ENCODE results near the gene UBE2E2. TPM values are rescaled to one million over a fixed set of nuclear protein-coding genes. Genes with fewer than 3 reads are reported as not detected.

UBE2E2 gene
- total RNA-seq, 2 experiments from 2014 or later: 16.5 to 23.2 TPM

DNA sequence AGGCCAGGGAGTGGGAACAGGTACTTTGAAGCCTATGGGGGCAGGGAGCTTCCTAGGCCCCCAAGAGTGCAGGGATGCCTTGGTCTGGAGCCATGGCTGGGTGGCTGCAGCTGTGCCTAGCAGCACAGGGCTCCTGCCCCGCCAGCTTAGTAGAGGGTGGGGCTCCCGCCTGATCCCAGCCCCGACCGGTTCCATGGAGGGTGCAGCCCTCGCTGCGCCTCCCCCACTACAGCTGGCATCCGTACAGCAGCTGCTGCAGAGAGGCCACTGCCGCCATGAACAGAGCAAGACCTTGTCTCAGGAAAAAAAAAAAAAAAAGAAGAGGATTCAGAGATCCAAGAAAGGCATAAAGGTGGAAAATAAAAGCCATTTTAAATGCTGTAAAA, 277.2 kb downstream of the UBE2E2 start:
- ChIA-PET POLR2A (no interaction called here), CTCF (no interaction called here)
- no peak for TF ChIP-seq CTCF (IDR thresholded peaks at IDR 0.05)
- peaks cover 17% of the 10 kb centered on the region for H3K9me3 Mint-ChIP-seq
- intact Hi-C loops (cut with micrococcal nuclease): no loop called here
- H3K36me3 Mint-ChIP-seq (ENCODE audit: low read depth): peaks cover 9% of the 10 kb centered on the region
- ATAC-seq (no peak), DNase-seq (no peak)
- H3K4me1 Mint-ChIP-seq (ENCODE audit: low read depth): peaks cover 1% of the 10 kb centered on the region
- no peaks in the 10 kb centered on the region for H3K27me3 Mint-ChIP-seq
- no peak overlapping the region for H3K4me3 Mint-ChIP-seq
- no peak overlapping the region for H3K27ac Mint-ChIP-seq

- POLR2A ChIA-PET: no interaction called here
- intact Hi-C loops (cut with micrococcal nuclease): no loop called here
- H3K4me3 Mint-ChIP-seq: no peak overlapping the region
- H3K9me3 Mint-ChIP-seq: peaks cover 21% of the 10 kb centered on the region
- DNase-seq (no peak), ATAC-seq (no peak)
- H3K4me1 Mint-ChIP-seq (ENCODE audit: low read depth): no peaks in the 10 kb centered on the region
- H3K27me3 Mint-ChIP-seq: no peaks in the 10 kb centered on the region
- peaks cover 9% of the 10 kb centered on the region for H3K36me3 Mint-ChIP-seq (ENCODE audit: low read depth)
- TF ChIP-seq CTCF (IDR thresholded peaks at IDR 0.05): no peak
- no peak overlapping the region for H3K27ac Mint-ChIP-seq
- CTCF ChIA-PET: no interaction called here
Measured at GRCh38 chr3:23481011-23481615, 278.0 kb downstream of the UBE2E2 start.

- H3K4me1 Mint-ChIP-seq (ENCODE audit: low read depth): no peaks in the 10 kb centered on the region
- no peak for TF ChIP-seq CTCF (IDR thresholded peaks at IDR 0.05)
- intact Hi-C loops (cut with micrococcal nuclease): no loop called here
- peaks cover 9% of the 10 kb centered on the region for H3K36me3 Mint-ChIP-seq (ENCODE audit: low read depth)
- CTCF ChIA-PET: no interaction called here
- H3K27ac Mint-ChIP-seq: no peak overlapping the region
- no peak overlapping the region for H3K4me3 Mint-ChIP-seq
- peaks cover 24% of the 10 kb centered on the region for H3K9me3 Mint-ChIP-seq
- POLR2A ChIA-PET: no interaction called here
- ATAC-seq: no peak
- H3K27me3 Mint-ChIP-seq: no peaks in the 10 kb centered on the region
- DNase-seq: no peak
Measured at GRCh38 chr3:23481616-23482278, 278.6 kb downstream of the UBE2E2 start.

DNA sequence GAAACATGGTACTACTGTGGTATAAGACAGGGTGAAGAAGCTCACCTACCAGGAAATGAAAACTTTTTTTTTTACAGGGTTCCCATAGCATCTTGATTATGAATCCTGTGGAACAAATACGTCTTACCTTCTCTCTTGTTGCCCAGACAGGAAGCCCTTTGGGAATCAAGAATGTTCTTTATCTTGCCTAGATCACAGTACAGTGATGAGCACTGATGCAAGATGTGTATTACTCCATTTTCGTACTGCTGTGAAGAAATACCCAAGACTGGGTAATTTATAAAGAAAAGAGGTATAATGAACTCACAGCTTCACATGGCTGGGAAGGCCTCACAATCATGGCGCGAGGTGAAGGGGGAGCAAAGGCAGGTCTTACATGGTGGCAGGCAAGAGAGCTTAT, 281.3 kb downstream of the UBE2E2 start:
- CTCF ChIA-PET: no interaction called here
- H3K36me3 Mint-ChIP-seq (ENCODE audit: low read depth): peaks cover 5% of the 10 kb centered on the region
- no peak overlapping the region for H3K27ac Mint-ChIP-seq
- H3K9me3 Mint-ChIP-seq: peaks cover 18% of the 10 kb centered on the region
- DNase-seq (no peak), ATAC-seq (no peak)
- intact Hi-C loops (cut with micrococcal nuclease): no loop called here
- POLR2A ChIA-PET: no interaction called here
- no peak for TF ChIP-seq CTCF (IDR thresholded peaks at IDR 0.05)
- H3K4me1 Mint-ChIP-seq (ENCODE audit: low read depth): no peaks in the 10 kb centered on the region
- H3K4me3 Mint-ChIP-seq: no peak overlapping the region
- H3K27me3 Mint-ChIP-seq: no peaks in the 10 kb centered on the region

DNA sequence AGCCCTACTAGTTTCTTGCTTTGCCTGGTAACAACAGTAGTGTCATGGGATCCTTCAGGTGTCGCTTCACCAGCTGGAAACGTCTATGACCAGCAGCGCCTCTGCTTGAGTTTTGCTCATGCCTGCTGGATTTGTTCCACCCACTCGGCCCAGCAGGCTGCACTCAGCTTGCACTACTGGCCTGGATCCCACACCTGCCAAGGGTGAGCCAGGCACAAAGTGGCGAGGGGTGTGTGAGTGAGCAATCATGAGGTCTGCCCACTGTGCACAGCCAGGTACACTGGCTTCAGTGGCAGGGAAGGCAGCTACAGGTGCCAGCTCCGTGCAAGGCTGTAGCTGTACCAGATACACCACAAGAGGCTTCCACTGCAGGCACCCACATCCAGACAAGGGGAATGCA, 282.8 kb downstream of the UBE2E2 start:
- Mint-ChIP-seq H3K36me3 (ENCODE audit: low read depth) (peaks cover 3% of the 10 kb centered on the region), H3K27ac (no peak overlapping the region), H3K9me3 (peaks cover 16% of the 10 kb centered on the region), H3K4me1 (ENCODE audit: low read depth) (no peaks in the 10 kb centered on the region), H3K27me3 (no peaks in the 10 kb centered on the region), H3K4me3 (no peak overlapping the region)
- DNase-seq (no peak), ATAC-seq (no peak)
- ChIA-PET POLR2A (no interaction called here), CTCF (no interaction called here)
- TF ChIP-seq CTCF (IDR thresholded peaks at IDR 0.05): no peak
- intact Hi-C loops (cut with micrococcal nuclease): no loop called here
